ENCODE results near the gene SHKBP1. TPM values are rescaled to one million over a fixed set of nuclear protein-coding genes. Genes with fewer than 3 reads are reported as not detected.

The SHKBP1 gene
- total RNA-seq, 4 donors from 2014 or later: 29.0 to 48.4 (median 34.8) TPM

- TF ChIP-seq CTCF (IDR thresholded peaks at IDR 0.05; ENCODE audit: low read depth): no peak
Measured at GRCh38 chr19:40633207-40633606, 56.5 kb downstream of the SHKBP1 start.

GRCh38 chr19:40638327-40638726, 61.7 kb downstream of the SHKBP1 start:
- TF ChIP-seq CTCF (IDR thresholded peaks at IDR 0.05; ENCODE audit: low read depth): no peak

GRCh38 chr19:40639638-40639982, 62.9 kb downstream of the SHKBP1 start:
- no peak for TF ChIP-seq CTCF (IDR thresholded peaks at IDR 0.05; ENCODE audit: low read depth)

GRCh38 chr19:40640744-40641143, 64.1 kb downstream of the SHKBP1 start:
- no peak for TF ChIP-seq CTCF (IDR thresholded peaks at IDR 0.05; ENCODE audit: low read depth)

Other genes starting within 250 kb of the SHKBP1 start
- 10 to 100 TPM in 3 of 4 donors, 1 to 10 TPM in 1; 6.8 to 19.2 (median 10.2) TPM for gene C19orf47, start 228.5 kb upstream of the SHKBP1 start, total RNA-seq
- 1,000 to 10,000 TPM in 1 of 4 donors, 100 to 1,000 TPM in 3; 142 to 1,114 (median 314) TPM for gene PLD3, start 228.2 kb upstream of the SHKBP1 start, total RNA-seq
- under 1 TPM in 2 of 4 donors, not detected in 2; 0.22 to 0.34 TPM for gene HIPK4, start 186.7 kb upstream of the SHKBP1 start, total RNA-seq
- gene PRX, start 163.5 kb upstream of the SHKBP1 start, total RNA-seq: 1 to 10 TPM; 2.0 to 8.1 (median 3.4) TPM
- gene SERTAD1, start 150.9 kb upstream of the SHKBP1 start, total RNA-seq: 10 to 100 TPM in 2 of 4 donors, 1 to 10 TPM in 2; 7.6 to 13.4 (median 11.1) TPM
- 10 to 100 TPM; 13.7 to 17.5 (median 15.5) TPM for gene SERTAD3, start 132.5 kb upstream of the SHKBP1 start, total RNA-seq
- gene BLVRB, start 111.1 kb upstream of the SHKBP1 start, total RNA-seq: 100 to 1,000 TPM; 213 to 378 (median 247) TPM
- gene SPTBN4, start 109.9 kb upstream of the SHKBP1 start, total RNA-seq: 1 to 10 TPM; 1.4 to 5.1 (median 2.3) TPM
- gene LTBP4, start 24.5 kb downstream of the SHKBP1 start, total RNA-seq: 100 to 1,000 TPM in 1 of 4 donors, 10 to 100 TPM in 3; 39.0 to 170 (median 78.7) TPM
- gene NUMBL, start 113.8 kb downstream of the SHKBP1 start, total RNA-seq: 10 to 100 TPM; 20.7 to 58.4 (median 50.0) TPM
- 10 to 100 TPM; 16.5 to 32.2 (median 28.6) TPM for gene COQ8B, start 140.0 kb downstream of the SHKBP1 start, total RNA-seq
- 10 to 100 TPM; 20.9 to 68.6 (median 40.5) TPM for gene ITPKC, start 140.2 kb downstream of the SHKBP1 start, total RNA-seq
- gene ACTMAP, start 173.6 kb downstream of the SHKBP1 start, total RNA-seq: 1 to 10 TPM; 1.3 to 8.3 (median 4.5) TPM
- gene SNRPA, start 174.3 kb downstream of the SHKBP1 start, total RNA-seq: 10 to 100 TPM; 19.1 to 50.1 (median 29.7) TPM
- not detected for gene MIA, start 198.6 kb downstream of the SHKBP1 start, total RNA-seq
- 10 to 100 TPM; 14.8 to 52.6 (median 28.2) TPM for gene RAB4B, start 201.4 kb downstream of the SHKBP1 start, total RNA-seq
- gene EGLN2, start 222.3 kb downstream of the SHKBP1 start, total RNA-seq: 100 to 1,000 TPM in 1 of 4 donors, 10 to 100 TPM in 3; 36.4 to 151 (median 72.6) TPM